Measurements from ENCODE around the gene OTUD5.

- TF ChIP-seq MYC (CRISPR knock-in tag; IDR thresholded peaks at IDR 0.05; ENCODE audit: borderline replicate concordance): no peak
- TF ChIP-seq CTCF (CRISPR knock-in tag; IDR thresholded peaks at IDR 0.05): no peak
- TF ChIP-seq ATF7 (IDR thresholded peaks at IDR 0.05): no peak
- TF ChIP-seq ATF7 (CRISPR knock-in tag; IDR thresholded peaks at IDR 0.05): no peak
- TF ChIP-seq KDM3A (CRISPR knock-in tag; IDR thresholded peaks at IDR 0.05; ENCODE audit: low read depth): no peak
Measured at GRCh38 chrX:48890296-48890925, 67.0 kb downstream of the OTUD5 start.
